HUES64 (cell line): ENCODE measurements around the gene SLC8A2.
"Not testable (repeated sequence)": the region's sequence is repeated elsewhere in the genome, so short reads cannot be mapped to it uniquely, and the experiment has no call there.

Source experiments
- H3K27ac ChIP-seq: 2 replicates; pipeline ENCODE4 v1.7.0; 2013; ENCODE audit warnings: low read depth, low read length, inconsistent platforms
- H3K27me3 ChIP-seq: 2 replicates; pipeline ENCODE4 v1.6.1; 2013; ENCODE audit warnings: mild to moderate bottlenecking, low read length; ENCODE audit not compliant: insufficient read depth
- H3K36me3 ChIP-seq: 2 replicates; pipeline ENCODE4 v1.6.1; 2013; ENCODE audit warnings: mild to moderate bottlenecking, low read length; ENCODE audit not compliant: insufficient read depth
- H3K4me1 ChIP-seq: 2 replicates; pipeline ENCODE4 v1.6.1; 2013; ENCODE audit warnings: mild to moderate bottlenecking, low read length, moderate library complexity; ENCODE audit not compliant: insufficient read depth
- H3K4me3 ChIP-seq: 2 replicates; pipeline ENCODE4 v1.5.1; 2013; ENCODE audit warnings: mild to moderate bottlenecking, low read length, moderate library complexity
- H3K9ac ChIP-seq: 2 replicates; pipeline ENCODE4 v1.6.1; 2013; ENCODE audit warnings: mild to moderate bottlenecking, low read depth, low read length
- H3K9me3 ChIP-seq: 2 replicates; pipeline ENCODE4 v1.6.1; 2013; ENCODE audit warnings: low read depth, low read length; ENCODE audit not compliant: insufficient read depth
- WGBS: fragments of 150-250, 120-280 bp; methylation state at CpG from one replicate; pipeline ENCODE4 v1.1.7; 2013; ENCODE audit warnings: missing lambda C conversion rate; 5-methylcytosine and 5-hydroxymethylcytosine counted together

Gene SLC8A2

DNA sequence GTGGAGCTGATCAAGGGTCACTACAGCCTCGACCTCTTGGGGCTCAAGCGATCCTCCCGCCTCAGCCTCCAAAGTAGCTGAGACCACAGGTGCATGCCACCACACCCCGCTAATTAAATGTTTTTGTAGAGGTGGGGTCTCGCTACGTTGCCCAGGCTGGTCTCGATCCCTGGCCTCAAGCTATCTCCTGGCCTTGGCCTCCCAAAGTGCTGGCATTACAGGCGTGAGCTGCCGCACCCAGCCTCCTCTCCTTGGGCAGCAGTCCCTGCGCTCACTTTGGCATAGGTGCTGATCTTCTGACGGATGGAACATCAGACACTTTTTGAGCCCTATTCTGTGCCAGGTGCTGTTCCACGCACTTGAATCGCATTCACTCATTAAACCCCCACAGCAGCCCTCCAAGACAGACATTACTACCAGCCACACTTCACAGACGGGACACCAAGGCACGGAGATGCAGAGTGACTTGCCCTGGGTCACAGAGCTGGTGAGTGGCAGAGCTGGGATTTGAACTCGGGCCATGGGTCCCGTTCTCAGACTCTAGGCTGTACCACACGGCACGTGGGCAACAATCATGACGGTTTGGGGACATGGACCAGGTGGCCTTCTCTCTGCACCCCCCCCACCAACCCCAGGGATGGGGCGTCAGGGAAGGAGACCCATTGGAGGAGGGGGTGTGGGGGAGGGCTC is 55.6 kb downstream of the SLC8A2 start:
- Histone ChIP-seq H3K4me3 (no peak overlapping the region), H3K4me1 (peaks cover 6% of the 10 kb centered on the region), H3K9ac (no peak overlapping the region), H3K27me3 (peaks cover 52% of the 10 kb centered on the region), H3K9me3 (no peaks in the 10 kb centered on the region), H3K27ac (no peak overlapping the region), H3K36me3 (peaks cover 11% of the 10 kb centered on the region; the same call in 1 of the 2 replicates)
- 95% methylated on average over 19 of the region's 21 CpGs for WGBS

DNA sequence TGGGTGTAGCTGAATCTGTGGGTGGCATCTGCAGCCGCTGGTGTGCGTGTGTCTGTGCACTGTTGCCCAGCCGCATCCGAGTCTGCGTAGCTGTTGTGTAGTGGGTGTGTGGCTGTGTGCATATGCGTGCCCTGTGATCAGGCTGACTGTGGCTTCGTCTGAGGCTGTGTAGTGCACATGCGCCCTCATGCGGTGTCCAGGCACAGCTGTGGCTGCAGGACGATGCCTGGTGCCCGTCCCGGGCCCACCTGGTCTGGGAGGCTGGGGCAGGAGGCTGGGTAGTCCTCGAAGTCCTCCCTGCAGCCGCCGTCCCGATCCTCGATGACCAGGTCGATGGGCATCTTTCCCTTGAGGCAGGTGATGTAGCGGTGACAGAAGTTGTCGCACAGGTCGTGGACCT is 57.2 kb downstream of the SLC8A2 start:
- Histone ChIP-seq H3K4me3 (no peak overlapping the region), H3K27ac (no peak overlapping the region), H3K27me3 (peaks cover 36% of the 10 kb centered on the region), H3K9ac (no peak overlapping the region), H3K9me3 (no peaks in the 10 kb centered on the region), H3K36me3 (peaks cover 11% of the 10 kb centered on the region; the same call in 1 of the 2 replicates), H3K4me1 (peaks cover 3% of the 10 kb centered on the region)
- 90% methylated on average over 21 of the region's 21 CpGs for WGBS

DNA sequence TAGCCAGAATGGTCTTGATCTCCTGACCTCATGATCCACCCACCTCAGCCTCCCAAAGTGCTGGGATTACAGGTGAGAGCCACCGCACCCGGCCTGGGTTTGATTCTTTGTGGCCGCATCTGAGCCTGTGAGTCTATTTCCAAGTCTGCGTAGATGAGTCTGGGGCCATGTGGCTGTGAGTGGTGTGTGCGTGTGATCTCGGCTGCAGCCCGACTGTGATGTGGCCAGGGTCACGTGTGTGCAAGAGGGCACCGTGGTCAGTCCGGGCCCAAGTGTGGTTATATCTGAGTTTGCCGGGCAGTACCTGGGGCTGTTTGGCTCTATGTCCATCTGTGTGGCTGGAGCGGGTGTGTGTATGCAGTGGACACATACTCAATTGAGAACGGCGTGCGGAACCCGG is 57.8 kb downstream of the SLC8A2 start:
- Histone ChIP-seq H3K9ac (no peak overlapping the region), H3K27me3 (peaks cover 32% of the 10 kb centered on the region), H3K9me3 (no peaks in the 10 kb centered on the region), H3K27ac (no peak overlapping the region), H3K4me3 (no peak overlapping the region), H3K36me3 (peaks cover 11% of the 10 kb centered on the region; the same call in 1 of the 2 replicates), H3K4me1 (peaks cover 3% of the 10 kb centered on the region)
- 94% methylated on average over 16 of the region's 16 CpGs for WGBS

- H3K27ac ChIP-seq, H3K9me3 ChIP-seq, H3K27me3 ChIP-seq, H3K4me1 ChIP-seq, H3K9ac ChIP-seq, H3K4me3 ChIP-seq: not testable (repeated sequence)
- H3K36me3 ChIP-seq = peaks cover 11% of the 10 kb centered on the region; the same call in 1 of the 2 replicates
- 90% methylated on average over 9 of the region's 9 CpGs for WGBS
Measured at GRCh38 chr19:47411696-47412095, 60.0 kb downstream of the SLC8A2 start.

DNA sequence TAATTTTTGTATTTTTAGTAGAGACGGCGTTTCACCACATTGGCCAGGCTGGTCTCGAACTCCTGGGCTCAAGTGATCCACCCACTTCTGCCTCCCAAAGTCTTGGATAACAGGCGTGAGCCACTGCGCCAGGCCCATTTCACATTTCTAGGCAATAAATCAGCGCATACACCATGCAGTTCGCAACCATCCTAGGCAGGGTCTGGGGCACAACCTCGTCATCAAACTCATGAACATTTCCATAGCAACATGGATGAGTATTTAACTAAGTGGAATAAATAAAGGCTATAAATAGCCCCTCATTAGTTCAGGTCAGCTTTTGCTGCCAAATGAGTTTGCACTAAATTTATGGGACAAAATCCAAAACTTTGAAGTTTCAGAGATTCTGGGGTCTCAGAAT is 60.6 kb downstream of the SLC8A2 start:
- H3K27ac ChIP-seq = no peak overlapping the region
- no peaks in the 10 kb centered on the region for H3K4me1 ChIP-seq
- H3K9ac ChIP-seq = no peak overlapping the region
- H3K27me3 ChIP-seq = peaks cover 4% of the 10 kb centered on the region
- 95% methylated on average over 8 of the region's 8 CpGs for WGBS
- H3K4me3 ChIP-seq = no peak overlapping the region
- no peaks in the 10 kb centered on the region for H3K9me3 ChIP-seq
- H3K36me3 ChIP-seq = peaks cover 11% of the 10 kb centered on the region; the same call in 1 of the 2 replicates

GRCh38 chr19:47408156-47408938 is 63.3 kb downstream of the SLC8A2 start:
- 90% methylated on average over 14 of the region's 14 CpGs for WGBS
- Histone ChIP-seq H3K27me3 (no peaks in the 10 kb centered on the region), H3K4me1 (no peaks in the 10 kb centered on the region), H3K4me3 (no peak overlapping the region), H3K9ac (no peak overlapping the region), H3K9me3 (no peaks in the 10 kb centered on the region), H3K27ac (no peak overlapping the region), H3K36me3 (peaks cover 1% of the 10 kb centered on the region; the same call in 1 of the 2 replicates)

DNA sequence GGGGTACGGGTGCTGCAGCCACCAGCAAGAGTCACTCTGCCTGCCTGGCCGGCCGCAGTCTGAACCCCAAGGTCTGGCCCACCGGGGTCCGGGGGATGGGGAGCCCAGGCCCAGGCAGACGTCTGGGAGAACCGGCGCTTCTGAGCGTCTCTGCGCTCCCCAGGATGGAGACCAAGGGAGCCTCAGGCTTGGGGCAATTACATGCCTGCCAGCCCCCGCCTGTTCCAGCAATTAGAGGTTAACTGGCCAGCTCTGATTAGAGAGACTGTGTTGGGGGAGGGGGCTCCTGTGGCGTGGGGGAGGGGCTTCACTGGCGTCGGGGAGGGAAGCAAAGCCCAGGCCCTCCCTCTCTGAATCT is 64.3 kb downstream of the SLC8A2 start:
- H3K27me3 ChIP-seq = no peaks in the 10 kb centered on the region
- no peaks in the 10 kb centered on the region; the same call in 1 of the 2 replicates for H3K36me3 ChIP-seq
- no peak overlapping the region for H3K9ac ChIP-seq
- H3K4me3 ChIP-seq = peak overlapping the region; percentile 57
- H3K9me3 ChIP-seq = no peaks in the 10 kb centered on the region
- WGBS = 24% methylated on average over 12 of the region's 14 CpGs
- H3K4me1 ChIP-seq = no peaks in the 10 kb centered on the region
- no peak overlapping the region for H3K27ac ChIP-seq

- WGBS = 38% methylated on average over 47 of the region's 47 CpGs
- Histone ChIP-seq H3K9ac (peak overlapping the region; percentile 36; the same call in 1 of the 2 replicates), H3K9me3 (no peaks in the 10 kb centered on the region), H3K27ac (no peak overlapping the region), H3K4me1 (no peaks in the 10 kb centered on the region), H3K27me3 (no peaks in the 10 kb centered on the region), H3K4me3 (peak overlapping the region; percentile 57), H3K36me3 (no peaks in the 10 kb centered on the region; the same call in 1 of the 2 replicates)
Measured at GRCh38 chr19:47406711-47407416, 64.8 kb downstream of the SLC8A2 start.

DNA sequence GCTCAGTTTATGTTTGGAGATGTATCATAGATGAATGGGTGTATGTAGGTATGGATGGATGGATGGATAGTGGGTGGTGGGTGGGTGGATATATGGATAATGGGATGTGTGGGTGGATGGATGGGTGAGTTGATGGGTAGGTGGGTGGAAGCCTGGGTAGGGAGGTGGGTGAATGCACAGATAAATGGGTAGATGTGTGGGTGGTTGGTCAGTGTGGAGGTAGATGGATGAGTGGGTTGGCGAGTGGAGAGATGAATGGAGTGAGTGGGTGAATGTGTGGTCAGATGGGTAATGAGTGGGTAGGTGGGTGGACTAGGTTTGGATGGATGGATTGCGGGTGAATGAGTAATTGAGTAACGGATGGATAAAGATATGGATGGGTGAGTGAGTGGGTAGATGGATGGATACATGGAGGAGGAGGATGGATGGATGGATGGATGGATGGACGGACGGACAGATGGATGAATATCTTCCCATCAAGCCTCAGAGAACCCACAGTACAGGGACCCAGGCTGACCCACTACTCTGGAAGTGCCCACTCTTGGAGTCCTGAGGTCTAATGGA is 65.8 kb downstream of the SLC8A2 start:
- H3K27ac ChIP-seq = no peak overlapping the region
- no peaks in the 10 kb centered on the region; the same call in 1 of the 2 replicates for H3K36me3 ChIP-seq
- no peak overlapping the region for H3K4me3 ChIP-seq
- H3K27me3 ChIP-seq = no peaks in the 10 kb centered on the region
- H3K9me3 ChIP-seq = no peaks in the 10 kb centered on the region
- no peak overlapping the region for H3K9ac ChIP-seq
- WGBS = 97% methylated on average over 5 of the region's 5 CpGs
- H3K4me1 ChIP-seq = no peaks in the 10 kb centered on the region

GRCh38 chr19:47405197-47405550 is 66.5 kb downstream of the SLC8A2 start:
- H3K27me3 ChIP-seq = no peaks in the 10 kb centered on the region
- H3K4me3 ChIP-seq = no peak overlapping the region
- no peaks in the 10 kb centered on the region; the same call in 1 of the 2 replicates for H3K36me3 ChIP-seq
- H3K4me1 ChIP-seq = no peaks in the 10 kb centered on the region
- 100% methylated on average over 4 of the region's 4 CpGs for WGBS
- no peaks in the 10 kb centered on the region for H3K9me3 ChIP-seq
- H3K27ac ChIP-seq = no peak overlapping the region
- no peak overlapping the region for H3K9ac ChIP-seq
